ENCODE data around the gene GSS.
"Not testable (repeated sequence)": the region's sequence is repeated elsewhere in the genome, so short reads cannot be mapped to it uniquely, and the experiment has no call there.

GSS gene

GRCh38 chr20:34895465-34895864 lies 60.1 kb downstream of the GSS start:
- no peak for DNase-seq

- DNase-seq = no peak
Measured at GRCh38 chr20:34894723-34895122, 60.9 kb downstream of the GSS start.

DNA sequence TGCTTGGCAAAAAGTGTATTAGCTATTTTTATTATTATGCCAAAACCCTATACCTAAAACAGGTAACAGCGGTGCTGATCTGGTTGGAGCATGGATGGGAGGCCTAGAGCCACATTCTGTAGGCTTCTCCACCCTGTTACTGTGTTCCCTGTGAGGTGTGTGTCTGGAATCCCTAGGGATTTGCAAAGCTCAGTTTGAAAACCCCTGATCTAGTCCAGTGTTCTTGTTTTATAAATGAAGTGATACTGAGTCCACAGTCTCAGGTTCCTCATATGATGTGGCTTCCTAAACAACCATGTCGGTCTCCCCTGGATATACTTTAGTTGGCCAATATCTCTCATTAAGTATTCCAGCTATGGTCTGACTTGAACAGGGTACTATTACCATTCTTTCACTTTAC lies 62.9 kb downstream of the GSS start:
- DNase-seq = no peak

GRCh38 chr20:34891166-34892062 lies 64.2 kb downstream of the GSS start:
- no peak for DNase-seq

- DNase-seq = no peak
Measured at GRCh38 chr20:34888468-34888867, 67.1 kb downstream of the GSS start.

DNA sequence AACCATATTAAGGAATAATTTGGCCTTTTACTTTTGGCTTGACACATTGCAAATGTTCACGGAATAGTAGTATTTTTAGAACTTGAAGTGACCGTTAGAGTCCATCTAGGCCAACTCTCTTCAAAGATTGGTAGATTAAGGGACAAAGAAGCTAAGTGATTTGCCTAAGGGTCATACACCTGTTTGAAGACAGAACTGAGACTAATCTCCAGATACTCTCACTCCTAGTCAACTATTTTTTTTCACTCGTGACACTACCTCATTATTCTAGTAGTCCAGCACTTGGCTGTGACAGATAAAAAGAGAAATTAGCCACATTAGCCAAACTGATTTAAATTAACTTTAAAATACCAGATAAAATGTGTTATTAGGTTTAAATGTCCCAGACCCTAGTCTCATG lies 68.6 kb downstream of the GSS start:
- no peak for DNase-seq

- no peak for DNase-seq
Measured at GRCh38 chr20:34886122-34886521, 69.5 kb downstream of the GSS start.

DNA sequence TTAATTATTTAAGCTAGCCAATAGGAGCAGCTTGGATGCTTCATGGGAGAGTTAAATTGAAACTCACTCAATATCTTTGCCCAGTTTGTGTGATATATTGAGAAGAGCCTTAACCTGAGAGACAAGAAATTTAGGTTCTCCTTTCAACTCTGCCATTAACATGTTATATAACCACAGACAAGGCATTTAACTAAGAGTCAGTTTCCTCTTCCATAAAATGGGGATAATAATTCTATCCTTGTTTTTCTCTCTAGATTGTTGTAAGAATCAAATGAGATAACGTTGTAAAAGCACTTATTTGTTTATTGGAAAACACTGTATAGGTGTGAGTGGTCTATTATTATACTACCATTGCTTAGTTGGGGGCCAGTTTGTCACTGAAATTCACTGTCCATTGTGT lies 71.3 kb downstream of the GSS start:
- no peak for DNase-seq

DNA sequence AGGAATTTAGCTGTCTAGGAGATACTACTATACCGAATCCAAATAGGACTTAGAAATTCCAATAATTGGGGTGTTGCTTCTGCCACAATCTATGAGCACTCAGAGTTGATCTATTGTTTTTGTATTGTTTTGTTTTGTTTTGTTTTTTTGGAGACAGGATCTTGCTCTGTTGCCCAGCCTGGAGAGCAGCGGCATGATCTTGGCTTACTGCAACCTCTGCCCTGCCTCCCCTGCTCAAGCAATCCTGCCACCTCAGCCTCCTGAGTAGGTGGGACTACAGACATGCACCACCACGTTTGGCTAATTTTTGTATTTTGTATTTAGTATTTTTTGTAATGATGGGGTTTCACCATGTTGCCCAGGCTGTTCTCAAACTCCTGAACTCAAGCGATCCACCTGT lies 71.8 kb downstream of the GSS start:
- DNase-seq = no peak

- no peak for DNase-seq
Measured at GRCh38 chr20:34883087-34883688, 72.4 kb downstream of the GSS start.

DNA sequence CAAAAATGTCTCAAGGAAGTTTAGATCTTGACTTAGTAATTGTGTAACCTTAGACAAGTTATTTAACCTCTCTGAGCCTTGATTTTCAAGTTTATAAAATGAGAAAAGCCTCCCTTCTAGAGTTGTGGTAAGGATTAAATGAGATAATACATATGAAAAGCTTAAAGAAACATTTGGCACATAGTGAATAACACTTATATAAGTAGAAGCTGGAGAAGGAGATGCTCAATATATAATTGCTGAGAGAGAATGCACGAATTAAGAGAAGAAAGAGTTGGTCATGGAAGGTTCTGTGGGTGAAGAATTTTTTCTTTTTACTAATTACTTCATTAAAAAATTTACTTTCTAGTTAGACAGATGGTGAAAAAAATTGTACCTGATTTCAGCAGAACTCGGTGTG lies 73.9 kb downstream of the GSS start:
- no peak for DNase-seq

DNA sequence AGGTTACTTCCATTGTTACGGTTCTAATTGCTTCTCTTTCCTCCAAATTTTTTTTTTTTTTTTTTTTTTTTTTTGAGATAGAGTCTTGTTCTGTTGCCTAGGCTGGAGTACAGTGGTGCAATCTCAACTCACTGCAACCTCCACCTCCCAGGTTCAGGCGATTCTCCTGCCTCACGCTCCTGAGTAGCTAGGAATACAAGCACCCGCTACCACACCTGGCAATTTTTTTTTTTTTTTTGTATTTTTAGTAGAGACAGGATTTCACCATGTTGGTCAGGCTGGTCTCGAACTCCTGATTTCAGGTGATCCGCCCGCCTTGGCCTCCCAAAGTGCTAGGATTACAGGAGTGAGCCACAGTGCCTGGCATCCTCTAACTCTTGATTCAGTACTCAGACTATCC lies 74.6 kb downstream of the GSS start:
- DNase-seq = not testable (repeated sequence)

DNA sequence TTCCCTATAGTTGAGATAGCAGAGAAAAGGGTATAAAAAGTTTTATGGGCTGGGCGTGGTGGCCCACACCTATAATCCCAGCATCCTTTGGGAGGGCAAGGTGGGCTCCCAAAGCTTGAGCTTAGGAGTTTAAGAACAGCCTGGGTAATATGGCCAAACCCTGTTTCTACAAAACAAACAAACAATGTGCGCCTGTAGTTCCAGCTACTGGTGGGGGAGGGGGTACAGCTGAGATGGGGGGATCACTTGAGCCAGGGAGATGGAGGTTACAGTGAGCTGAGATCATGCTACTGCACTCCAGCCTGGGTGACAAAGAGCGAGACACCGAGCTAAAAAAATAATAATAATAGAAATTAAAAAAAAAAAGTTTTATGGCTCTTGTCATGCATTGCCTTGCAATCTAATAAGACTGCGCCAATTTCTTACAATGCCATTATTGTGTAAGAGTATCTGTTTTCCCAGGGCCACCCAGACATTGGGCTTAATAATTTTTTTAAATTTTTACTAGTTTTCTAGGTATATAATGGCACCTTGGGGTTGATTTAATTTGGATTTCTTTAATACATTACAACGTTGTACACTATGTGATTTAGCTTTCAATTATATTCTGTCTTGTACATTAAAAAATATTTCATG lies 75.3 kb downstream of the GSS start:
- DNase-seq = no peak
